HCT116 (cell line): ENCODE measurements around the gene GRB10. TPM values are rescaled to one million over a fixed set of nuclear protein-coding genes. Genes with fewer than 3 reads are reported as not detected.
"Not testable (repeated sequence)": the region's sequence is repeated elsewhere in the genome, so short reads cannot be mapped to it uniquely, and the experiment has no call there.

Source experiments
- ATAC-seq: fragments of 200-7000 bp; cut with Tn5 transposase; 2 replicates; pipeline ENCODE4 v1.9.1; 2020; ENCODE audit warnings: mild to moderate bottlenecking, moderate library complexity
- BruUV-seq: library from RNA; stranded (reverse); fragments of 400-500 nt; replicated peaks from 2 replicates; lab custom pipeline; 2021; lab: Mats Ljungman, UMichigan
- CTCF ChIA-PET: fragments of 300-600 bp; sonication (Branson Sonifier 250); formaldehyde crosslinking; loops from one replicate; lab custom pipeline; 2021; ENCODE audit warnings: antibody characterized with exemption; lab: Charles Lee
- POLR2A ChIA-PET: fragments of 300-600, 350-600 bp; sonication (Branson Sonifier 250); formaldehyde crosslinking; loops from one replicate; lab custom pipeline; 2021; ENCODE audit warnings: antibody characterized with exemption; lab: Charles Lee
- RAD21 ChIA-PET, 2 experiments: fragments of 300-600 bp; sonication (Branson Sonifier 250); formaldehyde crosslinking; loops; one replicate each; lab custom pipeline; 2023; ENCODE audit warnings: low total read pairs in 2 of 2; ENCODE audit not compliant: uncharacterized antibody in 2 of 2, unreplicated experiment in 2 of 2, low non-redundant PET in 1 of 2; lab: Charles Lee
- DNase-seq: peaks from one replicate; pipeline ENCODE4 v3.0.0-alpha.2; 2010; ENCODE audit warnings: low read depth, low spot score
- H2AFZ ChIP-seq: fragments of 200-600 bp; shearing (Covaris generic), sonication (generic); 2 replicates; pipeline ENCODE4 v1.6.1; 2017; ENCODE audit warnings: low read depth, mixed run types, mixed read lengths, antibody characterized with exemption, low read length; ENCODE audit not compliant: poor library complexity, severe bottlenecking
- H3K27ac ChIP-seq: 2 replicates; pipeline ENCODE4 v1.5.1; 2012; ENCODE audit warnings: low read depth, low read length
- H3K27me3 ChIP-seq: fragments of 200-600 bp; sonication (generic); 2 replicates; pipeline ENCODE4 v1.6.1; 2016; ENCODE audit warnings: mixed run types, low read length, mixed read lengths; ENCODE audit not compliant: insufficient read depth
- H3K36me3 ChIP-seq, 2 experiments: fragments of 200-500 bp in 1 of 2; fragments of 200-600 bp in 1 of 2; sonication (Bioruptor generic) in 1 of 2; sonication (generic) in 1 of 2; 2 replicates each; pipeline versions ENCODE4 v1.5.1 to v1.6.1; 2014 to 2016; ENCODE audit warnings: low read length in 2 of 2, inconsistent platforms in 1 of 2, mixed read lengths in 1 of 2, mixed run types in 1 of 2; ENCODE audit not compliant: insufficient read depth in 2 of 2, control insufficient read depth in 1 of 2
- H3K4me1 ChIP-seq, 2 experiments: fragments of 200-600 bp in 1 of 2; sonication (generic) in 1 of 2; 2 replicates each; pipeline versions ENCODE4 v1.5.1 to v1.6.1; 2012 to 2017; ENCODE audit warnings: low read length in 2 of 2, inconsistent platforms in 1 of 2, mild to moderate bottlenecking in 1 of 2, mixed read lengths in 1 of 2, mixed run types in 1 of 2, moderate library complexity in 1 of 2; ENCODE audit not compliant: insufficient read depth in 2 of 2, control insufficient read depth in 1 of 2
- H3K4me2 ChIP-seq: fragments of 200-600 bp; sonication (generic); 2 replicates; pipeline ENCODE4 v1.6.1; 2017; ENCODE audit warnings: mixed run types, low read length, mixed read lengths
- H3K4me3 ChIP-seq, 2 experiments: fragments of 200-600 bp in 1 of 2; sonication (generic) in 1 of 2; replicated peaks in 1 of 2; 2 replicates each; pipeline ENCODE4 v1.5.1; 2011 to 2016; ENCODE audit warnings: low read length in 2 of 2, control low read depth in 1 of 2, low read depth in 1 of 2, mild to moderate bottlenecking in 1 of 2, mixed read lengths in 1 of 2, mixed run types in 1 of 2
- H3K79me2 ChIP-seq: fragments of 200-600 bp; sonication (generic); 2 replicates; pipeline ENCODE4 v1.6.1; 2017; ENCODE audit warnings: mild to moderate bottlenecking, mixed run types, low read length, moderate library complexity, mixed read lengths; ENCODE audit not compliant: insufficient read depth
- H3K9ac ChIP-seq: fragments of 200-600 bp; sonication (generic); 2 replicates; pipeline ENCODE4 v1.6.1; 2016; ENCODE audit warnings: low read length, mixed read lengths
- H3K9me2 ChIP-seq: fragments of 200-600 bp; sonication (generic), shearing (Covaris generic); 2 replicates; pipeline ENCODE4 v1.6.1; 2017; ENCODE audit warnings: mixed run types, mild to moderate bottlenecking, moderate library complexity; ENCODE audit not compliant: insufficient read depth
- H3K9me3 ChIP-seq, 2 experiments: fragments of 200-500 bp in 1 of 2; fragments of 200-600 bp in 1 of 2; sonication (Bioruptor generic) in 1 of 2; sonication (generic) in 1 of 2; 2 replicates each; pipeline ENCODE4 v1.6.1; 2014 to 2017; ENCODE audit warnings: low read length in 2 of 2, mixed read lengths in 2 of 2, inconsistent platforms in 1 of 2, low read depth in 1 of 2, mild to moderate bottlenecking in 1 of 2, mixed run types in 1 of 2, moderate library complexity in 1 of 2; ENCODE audit not compliant: control insufficient read depth in 1 of 2, insufficient read depth in 1 of 2
- H4K20me1 ChIP-seq: fragments of 200-600 bp; sonication (generic), shearing (Covaris generic); 2 replicates; pipeline ENCODE4 v1.6.1; 2017; ENCODE audit warnings: mixed run types, mild to moderate bottlenecking, moderate library complexity; ENCODE audit not compliant: insufficient read depth
- ELF1 ChIP-seq: IDR thresholded peaks from 2 replicates; pipeline ENCODE4 v1.6.1; 2012; ENCODE audit warnings: low read depth, borderline replicate concordance
- EZH2phosphoT487 ChIP-seq: fragments of 200-600 bp; IDR thresholded peaks from 2 replicates; pipeline ENCODE4 v1.6.1; 2018; ENCODE audit warnings: antibody characterized with exemption, borderline replicate concordance
- POLR2AphosphoS5 ChIP-seq: IDR thresholded peaks from 2 replicates; pipeline ENCODE4 v1.6.1; 2011; ENCODE audit warnings: mild to moderate bottlenecking, low read depth, low read length, moderate library complexity
- SIN3A ChIP-seq: IDR thresholded peaks from 2 replicates; pipeline ENCODE4 v1.6.1; 2012; ENCODE audit warnings: low read depth
- SRF ChIP-seq: IDR thresholded peaks from 2 replicates; pipeline ENCODE4 v1.6.1; 2012; ENCODE audit warnings: low read depth
- YY1 ChIP-seq: IDR thresholded peaks from 2 replicates; pipeline ENCODE4 v1.6.1; 2011; ENCODE audit warnings: low read length, low read depth, moderate library complexity, mild to moderate bottlenecking; ENCODE audit not compliant: insufficient replicate concordance; ENCODE audit errors: extremely low read depth
- ZFX ChIP-seq: fragments of 450-650 bp; IDR thresholded peaks from 2 replicates; pipeline ENCODE4 v1.6.1; 2017
- intact Hi-C: fragments of 100-400 bp; cut with micrococcal nuclease; formaldehyde crosslinking; loops from 2 replicates; pipeline ENCODE4 v1.10.0; 2022
- total RNA-seq: library from RNA; stranded (reverse); gene quantifications from one replicate; pipeline ENCODE4 v1.2.1, GENCODE V29; 2021; ENCODE audit not compliant: unreplicated experiment
- TF ChIP-seq, protein P1 (sequence below): IDR thresholded peaks from 2 replicates; pipeline ENCODE4 v1.6.1; 2012

Gene GRB10
- total RNA-seq, 1 experiment from 2014 or later: 37.3 TPM

DNA sequence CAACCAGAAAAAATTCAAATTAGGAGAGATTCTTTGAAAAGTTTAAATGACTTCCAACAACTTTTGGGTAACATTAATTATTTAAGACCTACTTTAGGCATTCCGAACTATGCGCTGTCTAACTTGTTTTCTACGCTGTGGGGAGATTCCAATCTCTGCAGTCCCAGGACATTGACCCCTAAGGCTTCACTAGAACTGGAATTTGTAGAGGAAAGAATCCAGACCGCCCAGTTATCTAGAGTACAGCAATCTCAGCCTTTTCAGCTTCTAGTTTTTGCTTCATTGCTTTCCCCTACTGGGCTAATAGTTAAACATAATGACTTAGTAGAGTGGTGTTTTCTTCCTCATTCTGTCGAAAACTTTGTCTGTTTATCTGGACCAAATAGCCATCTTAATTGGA, 202.6 kb downstream of the GRB10 start:
- intact Hi-C loops: no loop called here
- ChIA-PET RAD21 (no interaction called here), CTCF (no interaction called here), POLR2A (no interaction called here)
- ATAC-seq (no peak), DNase-seq (no peak)
- Histone ChIP-seq H3K4me1 (peaks cover 0 to 4% of the 10 kb centered on the region in 2 experiments; a peak in 1 of 4 replicates), H3K4me2 (no peak overlapping the region), H2AFZ (no peak overlapping the region), H3K9ac (no peak overlapping the region), H3K9me3 (no peaks in the 10 kb centered on the region), H3K27me3 (no peaks in the 10 kb centered on the region), H3K79me2 (no peaks in the 10 kb centered on the region), H4K20me1 (no peaks in the 10 kb centered on the region), H3K36me3 (no peaks in the 10 kb centered on the region), H3K9me2 (no peaks in the 10 kb centered on the region), H3K27ac (no peak overlapping the region), H3K4me3 (no peak overlapping the region)
- no TSS peak for BruUV-seq
- TF ChIP-seq SRF (no peak), ZFX (no peak), POLR2AphosphoS5 (no peak), SIN3A (no peak), YY1 (no peak), ELF1 (no peak), EZH2phosphoT487 (no peak)
- TF ChIP-seq, protein P1, sequence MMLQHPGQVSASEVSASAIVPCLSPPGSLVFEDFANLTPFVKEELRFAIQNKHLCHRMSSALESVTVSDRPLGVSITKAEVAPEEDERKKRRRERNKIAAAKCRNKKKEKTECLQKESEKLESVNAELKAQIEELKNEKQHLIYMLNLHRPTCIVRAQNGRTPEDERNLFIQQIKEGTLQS: no peak

DNA sequence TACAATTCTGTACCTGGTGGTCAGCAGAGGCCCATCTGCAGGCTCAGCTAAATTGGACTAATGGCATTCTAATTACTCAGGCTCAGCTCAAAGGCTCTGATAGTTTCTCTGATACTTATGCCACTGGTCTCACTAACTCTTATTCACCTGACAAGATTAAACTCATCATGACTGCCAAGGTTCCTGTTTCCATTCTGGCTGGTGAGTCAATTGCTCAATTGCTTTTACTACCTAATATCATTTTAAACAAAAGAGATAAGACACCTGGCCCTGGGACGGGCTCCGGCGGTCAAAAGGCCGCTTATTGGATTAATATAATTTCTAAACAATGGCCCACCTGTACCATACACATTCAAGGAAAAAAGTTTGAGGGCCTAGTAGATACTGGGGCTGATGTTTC, 204.6 kb downstream of the GRB10 start:
- H3K9me2 ChIP-seq, H4K20me1 ChIP-seq, H3K4me2 ChIP-seq, H2AFZ ChIP-seq, BruUV-seq, H3K9me3 ChIP-seq, H3K4me1 ChIP-seq, H3K4me3 ChIP-seq, H3K79me2 ChIP-seq, H3K9ac ChIP-seq, H3K27me3 ChIP-seq, POLR2A ChIA-PET, intact Hi-C loops, ATAC-seq, H3K36me3 ChIP-seq, H3K27ac ChIP-seq, DNase-seq, RAD21 ChIA-PET, CTCF ChIA-PET: not testable (repeated sequence)
